GM11168 (cell line): ENCODE measurements around the gene NPDC1.

Experiments
- in situ Hi-C: fragments of 300-500 bp; cut with MboI; formaldehyde crosslinking; loops from one replicate; pipeline ENCODE4 v1.12.0; 2022; ENCODE audit warnings: low sequenced_read_pairs; ENCODE audit not compliant: unreplicated experiment

Gene NPDC1

DNA sequence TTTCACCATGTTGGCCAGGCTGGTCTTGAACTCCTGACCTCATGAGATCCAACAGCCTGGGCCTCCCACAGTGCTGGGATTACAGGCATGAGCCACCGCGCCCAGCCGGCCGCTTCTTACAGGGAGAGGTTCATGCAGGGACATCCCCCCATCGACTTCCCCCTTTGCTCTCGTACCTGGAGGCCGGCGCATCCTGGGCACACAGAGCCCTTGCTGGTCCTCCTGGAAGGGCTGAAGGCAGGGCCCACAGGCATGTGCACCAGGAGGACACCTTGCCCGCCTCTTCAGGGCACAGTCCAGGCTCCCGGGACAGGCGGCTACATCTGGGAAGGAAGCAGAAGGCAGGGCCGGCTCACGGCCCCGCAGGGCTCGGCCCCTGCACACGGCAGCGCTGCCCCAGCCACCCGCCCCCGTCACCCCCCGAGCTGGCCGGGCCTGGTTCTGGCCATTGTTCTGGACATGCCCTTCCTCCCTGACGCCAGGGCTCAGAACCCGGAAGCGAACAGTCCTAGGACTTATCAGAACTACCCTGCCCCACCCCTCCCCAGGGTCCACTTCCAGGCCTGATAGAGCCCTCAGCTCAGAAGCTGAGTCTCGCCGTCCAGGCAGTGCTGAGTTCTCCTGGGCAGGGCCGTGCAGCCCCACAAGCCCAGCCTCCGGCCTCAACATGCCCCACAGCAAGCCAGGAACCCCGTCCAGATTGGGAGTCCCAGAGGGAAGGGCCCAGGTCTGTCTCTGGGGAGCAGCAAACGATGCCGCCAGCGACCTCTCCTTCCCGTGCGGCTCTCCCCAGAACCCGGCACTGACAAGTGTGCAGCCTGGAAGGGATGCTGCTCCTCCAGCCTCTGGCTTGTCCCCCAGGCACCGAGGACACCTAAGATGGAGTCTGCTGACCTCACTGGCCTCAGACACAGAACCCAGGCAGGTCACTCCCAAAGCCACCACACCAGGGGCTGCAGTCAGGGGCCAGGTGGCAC lies 2.9 kb downstream of the NPDC1 start:
- in situ Hi-C loops, result no loop called here

DNA sequence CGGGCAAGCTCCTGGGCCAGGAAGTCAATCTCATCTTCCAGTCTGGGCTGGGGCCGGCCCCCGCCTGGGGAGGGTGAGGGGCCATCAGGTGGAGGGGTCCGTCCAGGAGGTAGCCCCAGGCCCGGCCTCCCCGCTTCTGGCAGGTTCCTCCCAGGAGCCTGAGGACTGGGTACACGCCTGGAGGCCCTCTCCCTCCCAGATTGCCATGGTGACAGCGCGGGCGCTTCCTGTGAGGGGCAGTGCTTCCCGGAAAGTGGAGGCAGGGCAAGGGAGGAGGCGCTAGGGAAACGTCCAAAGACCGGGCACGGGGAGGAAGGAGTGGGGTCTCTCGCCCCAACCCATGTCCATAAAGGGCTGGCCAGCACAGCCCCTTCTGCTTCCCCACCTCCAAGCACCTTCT lies 4.9 kb downstream of the NPDC1 start:
- in situ Hi-C loops, result no loop called here

DNA sequence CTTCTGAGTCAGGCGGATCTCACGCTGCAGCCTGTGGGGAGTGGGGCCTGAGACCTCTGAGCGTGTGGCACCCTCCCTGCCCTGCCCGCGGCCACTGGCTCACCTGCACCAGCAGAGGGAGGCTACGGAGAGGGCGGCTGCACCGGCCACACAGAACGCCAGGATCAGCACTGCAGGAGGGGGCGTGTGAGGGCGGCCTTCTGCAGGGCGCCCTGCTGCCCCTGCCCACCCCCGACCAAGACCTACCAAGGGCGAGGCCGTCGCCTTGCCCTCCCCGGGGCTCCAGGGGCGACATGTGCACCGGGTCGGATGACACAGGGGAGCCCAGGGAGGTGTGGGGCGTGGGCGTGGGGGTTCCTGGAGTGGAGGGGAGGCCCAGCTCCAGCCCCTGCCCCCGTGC lies 5.4 kb downstream of the NPDC1 start:
- in situ Hi-C loops, result no loop called here

DNA sequence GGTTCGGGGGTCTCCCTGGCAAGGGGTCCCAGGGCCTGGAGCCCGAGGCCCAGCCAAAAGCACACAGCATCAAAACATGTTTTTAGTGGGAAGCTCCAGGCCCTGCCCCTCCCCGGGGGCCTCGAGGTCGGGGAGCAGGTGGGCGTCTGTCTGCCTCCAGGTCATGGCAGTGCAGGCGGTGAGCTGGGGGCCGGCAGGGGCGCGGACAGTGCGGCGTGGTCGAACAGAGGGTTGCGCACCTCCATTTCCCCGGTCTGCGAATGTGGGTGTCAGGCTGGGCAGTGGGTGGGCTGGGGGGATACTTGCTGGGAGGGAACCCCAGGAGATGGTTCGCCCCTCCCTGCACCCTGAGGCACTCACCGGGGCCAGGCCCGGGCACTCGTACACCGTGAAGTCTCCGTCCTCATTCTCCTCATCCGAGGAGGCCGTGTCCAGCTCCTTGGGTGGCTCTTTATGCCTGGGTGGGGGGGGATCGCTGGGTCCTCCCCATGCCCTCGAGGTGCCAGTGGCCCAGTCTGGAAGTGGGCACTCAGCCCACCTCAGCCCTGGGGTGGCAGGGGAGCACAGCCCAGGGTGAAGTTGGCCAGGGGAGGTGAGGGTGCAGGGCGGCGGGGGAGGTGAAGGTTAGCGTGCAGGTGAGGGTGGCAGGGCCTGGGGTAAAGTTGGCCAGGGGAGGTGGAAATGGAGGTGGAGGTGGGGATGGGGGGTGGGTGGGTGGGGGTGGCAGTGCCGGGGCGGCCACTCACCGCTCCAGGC lies 6.2 kb downstream of the NPDC1 start:
- in situ Hi-C loops, result loop anchor here (10.0 kb wide), 1 partner anchor 255 kb away; no protein-coding TSS in a partner anchor

DNA sequence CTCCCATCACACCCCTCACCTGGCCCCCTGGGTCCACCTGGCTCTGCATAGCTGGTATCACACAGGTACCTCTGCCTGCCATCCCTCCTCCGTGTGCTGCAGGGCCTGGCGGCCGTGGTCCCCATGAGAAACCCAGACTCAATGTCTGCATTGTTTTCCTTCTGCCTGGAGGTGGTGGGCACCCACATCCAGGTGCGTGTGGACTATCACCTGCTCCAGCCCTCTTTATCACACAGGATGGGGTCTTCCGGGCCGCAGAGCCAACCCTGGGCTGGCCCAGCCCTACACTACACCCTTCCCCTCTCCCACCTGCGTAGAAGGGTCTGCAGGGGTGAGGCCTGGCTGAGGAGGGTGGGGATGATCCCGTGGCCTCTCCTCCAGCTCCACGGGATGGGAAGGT lies 7.1 kb downstream of the NPDC1 start:
- in situ Hi-C loops, result loop anchor here (10.0 kb wide), 1 partner anchor 254 kb away; no protein-coding TSS in a partner anchor

DNA sequence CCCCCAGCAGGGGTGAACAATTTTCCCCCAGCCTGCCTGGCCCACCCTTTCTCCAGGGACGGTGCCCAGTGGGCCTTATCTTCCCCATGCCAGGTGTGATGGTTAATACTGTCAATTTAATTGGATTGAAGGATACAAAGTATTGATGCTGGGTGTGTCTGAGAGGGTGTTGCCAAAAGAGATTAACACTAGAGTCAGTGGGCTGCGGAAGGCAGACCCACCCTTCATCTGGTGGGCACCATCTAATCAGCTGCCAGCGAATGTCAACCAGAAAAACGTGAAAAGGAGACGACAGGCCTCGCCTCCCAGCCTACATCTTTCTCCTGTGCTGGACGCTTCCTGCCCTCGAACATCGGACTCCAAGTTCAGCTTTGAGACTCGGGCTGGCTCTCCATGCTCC lies 8.5 kb downstream of the NPDC1 start:
- in situ Hi-C loops, result loop anchor here (10.0 kb wide), 1 partner anchor 253 kb away; no protein-coding TSS in a partner anchor

DNA sequence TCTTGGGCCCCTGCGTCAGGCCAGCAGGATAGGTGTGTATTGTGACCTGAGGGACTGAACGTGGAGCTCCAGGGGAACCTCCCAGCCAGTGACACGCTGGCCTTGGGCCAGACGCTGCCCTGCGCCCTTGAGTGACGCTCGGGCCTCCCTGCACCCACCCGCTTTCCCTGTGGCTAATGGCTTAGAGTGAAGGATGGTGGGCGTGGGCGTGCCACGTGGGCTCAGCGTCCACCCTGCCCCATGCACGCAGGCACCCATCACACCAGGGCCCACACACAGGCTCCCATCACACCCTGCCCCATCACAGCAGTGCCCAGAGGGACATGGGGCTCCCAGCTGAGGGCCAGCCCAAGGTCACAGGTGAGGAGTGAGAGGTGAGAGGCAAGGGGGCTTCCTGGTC lies 8.9 kb downstream of the NPDC1 start:
- in situ Hi-C loops, result loop anchor here (10.0 kb wide), 1 partner anchor 252 kb away; no protein-coding TSS in a partner anchor

DNA sequence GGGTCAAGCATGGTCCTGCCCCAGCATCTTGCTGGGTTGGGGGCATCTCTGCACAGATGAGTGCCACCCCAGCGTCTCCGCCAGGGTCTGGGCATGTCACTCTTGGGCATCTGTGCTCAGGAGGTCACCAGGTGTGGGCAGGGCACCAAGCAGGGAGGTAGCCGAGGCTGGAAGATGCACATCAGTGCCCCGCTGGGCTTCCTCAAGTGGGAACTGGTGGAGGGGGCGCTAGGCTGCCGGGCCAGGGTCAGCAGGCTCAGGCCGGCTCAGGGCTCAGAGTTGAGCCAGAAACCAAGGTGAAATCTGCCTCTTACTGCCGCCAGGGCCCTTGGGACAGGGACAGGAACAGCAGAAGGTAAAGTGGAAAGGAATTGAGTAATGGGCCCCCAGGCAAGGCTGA lies 10.0 kb downstream of the NPDC1 start:
- in situ Hi-C loops, result loop anchor here (10.0 kb wide), 1 partner anchor 251 kb away; no protein-coding TSS in a partner anchor

DNA sequence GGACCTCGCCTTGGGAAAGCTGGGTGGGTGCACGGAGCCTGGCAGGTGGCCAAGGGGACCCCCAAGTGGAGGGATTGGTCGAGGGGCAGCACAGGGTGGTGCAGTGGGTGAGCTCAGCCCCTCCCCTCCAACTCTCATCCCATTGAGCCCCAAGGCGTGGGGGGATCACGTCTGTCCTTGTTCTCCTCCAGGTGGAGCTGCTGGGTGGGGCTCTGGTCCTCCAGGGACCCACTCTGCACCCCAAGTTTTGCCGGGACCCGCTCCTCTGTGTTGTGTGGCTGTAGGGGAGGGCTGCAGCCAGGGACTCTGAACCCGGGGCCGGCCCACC lies 10.5 kb downstream of the NPDC1 start:
- in situ Hi-C loops, result loop anchor here (10.0 kb wide), 1 partner anchor 251 kb away; no protein-coding TSS in a partner anchor

DNA sequence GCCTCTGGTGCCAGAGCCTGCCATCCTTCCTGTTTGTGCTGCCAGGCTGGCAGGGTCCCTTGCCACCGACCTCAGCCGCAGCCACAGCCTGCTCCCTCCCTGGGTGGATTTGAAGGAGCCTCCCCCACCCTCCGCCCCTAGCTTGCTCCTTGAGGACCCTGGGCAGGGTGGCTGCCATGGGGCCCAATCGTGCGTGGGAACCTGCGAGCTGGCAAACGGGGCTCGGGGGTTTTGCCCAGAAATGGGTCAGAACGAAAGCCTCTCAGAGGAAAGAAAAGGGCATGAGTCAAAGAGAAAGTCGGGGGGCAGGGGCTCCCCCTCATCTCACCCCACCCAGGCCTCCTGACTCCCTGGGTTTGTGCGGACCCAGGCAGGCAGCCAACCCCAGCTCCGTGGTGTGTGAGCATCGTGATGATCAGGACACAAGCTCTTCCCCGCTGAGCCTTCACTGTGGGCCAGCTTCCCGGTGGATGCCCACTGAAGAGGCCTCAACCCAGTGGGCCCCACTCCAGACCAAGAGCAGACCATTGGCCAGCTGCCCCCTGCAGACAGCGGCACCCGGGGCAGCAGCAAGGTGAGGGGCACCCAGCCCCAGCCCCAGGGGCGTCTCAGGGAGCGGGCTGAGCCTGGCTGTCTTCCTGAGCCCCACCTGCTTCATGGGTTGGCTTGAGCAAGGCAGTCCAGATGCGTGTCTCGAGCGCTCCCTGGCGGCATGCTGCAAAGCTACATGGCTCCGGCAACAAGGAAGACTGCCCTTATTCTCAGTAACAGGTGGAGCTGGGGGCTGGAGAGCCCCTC lies 11.1 kb downstream of the NPDC1 start:
- in situ Hi-C loops, result loop anchor here (10.0 kb wide), 1 partner anchor 250 kb away; no protein-coding TSS in a partner anchor

DNA sequence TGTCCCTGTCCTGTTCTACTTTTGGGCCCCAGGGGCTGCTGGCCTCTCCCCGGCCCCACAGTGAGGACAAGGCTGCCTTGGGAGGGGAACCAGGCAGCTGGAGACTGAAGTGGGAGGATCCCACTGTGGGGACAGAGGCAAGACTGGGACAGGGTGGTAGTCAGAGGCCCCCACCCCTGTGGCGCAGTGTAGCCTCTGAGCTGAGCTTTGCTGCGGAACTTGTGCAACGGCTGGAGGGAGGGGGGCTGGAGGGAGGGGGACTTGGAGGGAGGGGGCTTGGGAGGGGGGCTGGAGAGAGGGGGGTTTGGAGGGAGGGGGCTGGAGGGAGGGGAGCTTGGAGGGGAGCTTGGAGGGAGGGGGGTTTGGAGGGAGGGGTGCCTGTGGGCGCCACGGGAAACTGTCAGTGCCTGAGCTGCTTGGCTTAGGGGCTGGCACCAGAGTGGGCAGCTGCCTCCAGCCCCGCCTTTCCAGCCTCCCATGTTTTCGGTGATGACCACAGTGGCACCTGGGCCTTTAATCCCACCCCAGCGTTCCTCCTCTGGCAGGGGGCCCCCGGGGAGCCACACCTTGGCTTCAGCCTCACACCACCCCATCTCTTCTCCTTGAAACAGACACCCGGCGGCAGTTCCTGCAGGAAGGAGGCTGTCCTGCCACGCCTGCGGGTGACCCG lies 11.8 kb downstream of the NPDC1 start:
- in situ Hi-C loops, result loop anchor here (10.0 kb wide), 1 partner anchor 249 kb away; no protein-coding TSS in a partner anchor

DNA sequence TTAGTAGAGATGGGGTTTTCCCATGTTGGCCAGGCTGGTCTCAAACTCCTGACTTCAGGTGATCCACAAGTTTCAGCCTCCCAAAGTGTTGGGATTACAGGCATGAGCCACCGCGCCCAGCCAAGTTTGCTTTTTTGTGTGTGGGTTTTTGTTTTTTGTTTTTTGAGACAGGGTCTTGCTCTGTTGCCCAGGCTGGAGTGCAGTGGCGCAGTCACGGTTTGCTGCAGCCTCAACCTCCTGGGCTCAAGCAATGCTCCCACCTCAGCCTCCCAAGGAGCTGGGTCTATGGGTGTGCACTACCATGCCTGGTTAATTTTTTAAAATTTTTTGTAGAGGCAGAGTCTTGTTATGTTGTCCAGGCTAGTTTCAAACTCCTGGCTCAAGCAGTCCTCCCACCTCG lies 12.5 kb downstream of the NPDC1 start:
- in situ Hi-C loops, result loop anchor here (10.0 kb wide), 1 partner anchor 249 kb away; no protein-coding TSS in a partner anchor

DNA sequence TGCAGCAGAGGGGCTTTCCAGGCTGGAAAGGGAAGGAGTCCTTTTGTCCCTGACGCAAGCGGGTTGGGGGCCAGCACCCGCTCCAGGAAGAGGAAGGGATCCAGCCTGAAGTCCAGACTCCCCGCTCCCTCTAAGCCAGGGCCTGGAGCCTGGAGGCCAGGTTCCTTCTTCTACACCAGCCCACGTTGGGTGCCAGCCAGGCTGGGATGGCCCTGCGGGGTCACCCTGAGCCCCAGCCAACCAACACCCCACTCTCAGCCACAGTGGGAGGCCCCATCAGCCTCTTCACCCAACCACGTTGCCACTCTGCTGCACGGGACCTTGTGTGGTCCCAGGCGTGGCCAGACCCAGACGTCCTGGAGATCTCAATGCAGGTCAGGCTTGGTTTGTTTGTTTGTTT lies 13.1 kb downstream of the NPDC1 start:
- in situ Hi-C loops, result loop anchor here (10.0 kb wide), 1 partner anchor 248 kb away; no protein-coding TSS in a partner anchor

DNA sequence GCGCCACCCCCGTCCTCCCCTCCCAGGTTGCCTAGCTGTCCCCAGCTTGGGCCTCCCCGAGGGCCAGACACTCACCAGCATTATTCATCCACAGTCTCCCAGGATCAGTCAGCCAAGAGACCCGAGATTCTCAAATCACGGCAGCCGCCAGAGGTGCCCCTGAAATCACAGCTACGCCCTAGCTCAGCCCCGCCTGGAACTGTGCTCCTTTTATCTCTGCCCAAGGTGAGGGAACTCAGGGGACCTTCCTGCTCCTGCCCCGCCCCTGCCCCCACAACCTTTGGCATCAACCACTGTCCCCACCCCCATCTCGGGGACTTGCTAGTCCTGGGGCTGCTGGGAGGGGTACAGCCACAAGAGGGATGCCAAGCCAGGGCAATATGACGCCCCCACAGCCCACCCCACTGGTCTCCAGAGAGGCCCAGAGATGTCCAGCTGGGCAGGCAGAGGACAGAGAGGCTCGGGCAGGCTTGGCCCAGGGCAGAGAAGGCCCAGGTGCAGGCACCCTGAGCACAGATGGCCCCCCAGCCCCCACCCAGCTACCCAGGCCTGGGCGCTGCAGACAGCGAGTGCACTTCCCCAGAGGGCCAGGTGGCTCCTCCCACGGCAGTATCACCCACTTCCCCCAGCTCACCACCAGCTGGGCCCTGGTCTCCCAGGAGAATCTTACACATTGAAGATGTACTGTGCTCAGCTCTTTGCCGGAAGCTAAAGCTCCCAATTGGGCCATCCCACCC lies 13.9 kb downstream of the NPDC1 start, which contains the start of gene FUT7:
Gene FUT7, minus strand, starts transcription at position 185 of the 737 bp plus-strand sequence. Its CDS starts 97 bp downstream, at position 88.
- in situ Hi-C loops, result loop anchor here (10.0 kb wide), 1 partner anchor 247 kb away; no protein-coding TSS in a partner anchor

DNA sequence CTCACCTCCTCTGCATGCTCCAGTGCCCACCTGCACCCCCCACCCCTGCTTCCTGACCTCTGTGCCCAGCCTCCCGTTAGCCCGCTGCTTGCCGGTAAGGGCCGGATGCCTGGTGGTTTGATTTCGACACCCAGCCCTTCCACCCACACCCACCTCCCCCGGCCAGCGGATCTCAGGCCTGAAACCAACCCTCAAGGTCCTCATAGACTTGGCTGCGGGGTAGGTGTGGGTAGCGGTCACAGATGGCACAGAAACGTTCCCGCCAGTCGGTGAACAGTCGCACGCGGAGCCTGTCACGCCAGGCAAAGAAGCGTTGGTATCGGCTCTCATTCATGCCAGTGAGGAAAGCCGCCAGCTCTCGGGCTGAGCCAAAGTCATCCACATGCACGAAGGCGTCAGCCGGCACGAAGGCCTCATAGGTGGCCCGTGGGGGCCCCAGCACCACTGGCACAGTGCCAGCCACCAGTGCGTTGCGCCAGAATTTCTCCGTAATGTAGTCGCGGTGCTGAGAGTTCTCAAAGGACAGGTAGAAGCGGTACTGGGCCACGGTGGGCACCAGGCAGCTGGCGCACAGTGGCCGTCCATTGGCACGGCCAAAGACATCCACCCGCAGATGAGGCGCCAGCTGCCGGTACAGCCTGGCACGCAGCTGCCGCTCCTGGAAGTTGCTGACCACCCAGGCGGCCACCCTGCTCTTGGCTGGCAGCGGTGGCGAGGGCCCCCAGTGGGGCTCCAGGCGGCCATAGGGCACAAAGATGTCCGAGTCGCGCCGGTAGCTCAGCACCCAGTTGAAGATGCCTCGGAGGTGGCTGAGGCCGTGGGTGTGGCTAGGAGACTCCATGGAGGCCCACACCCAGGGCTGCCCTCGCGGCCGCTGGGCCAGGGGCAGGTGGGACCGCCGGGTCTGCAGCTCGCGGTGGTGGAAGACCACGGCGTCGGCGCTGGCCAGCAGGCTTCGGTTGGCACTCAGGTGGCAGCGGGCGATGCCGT lies 15.1 kb downstream of the NPDC1 start:
- in situ Hi-C loops, result loop anchor here (10.0 kb wide), 1 partner anchor 246 kb away; no protein-coding TSS in a partner anchor

DNA sequence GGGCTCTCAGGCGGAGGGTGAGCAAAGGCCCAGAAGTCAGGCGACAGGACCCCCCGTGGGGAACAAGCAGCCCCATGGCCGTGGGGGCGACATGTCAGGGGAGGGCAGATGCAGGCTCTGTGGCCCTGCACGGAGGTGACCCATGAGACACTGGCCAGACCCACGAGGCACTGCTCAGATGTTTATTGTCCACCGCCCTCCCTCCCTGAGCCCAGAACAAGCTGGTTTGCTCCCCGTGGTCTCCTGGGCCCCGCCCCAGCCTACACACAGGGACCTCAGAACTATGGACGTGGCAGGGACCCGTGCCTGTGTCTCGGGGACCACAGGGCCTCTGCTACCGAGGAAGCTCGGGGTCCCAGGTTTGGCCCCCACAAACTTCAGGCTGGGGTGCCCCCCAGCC lies 16.0 kb downstream of the NPDC1 start:
- in situ Hi-C loops, result loop anchor here (10.0 kb wide), 1 partner anchor 245 kb away; no protein-coding TSS in a partner anchor
